HG03060 (cell line): ENCODE measurements around the gene COX7C.
"Not testable (repeated sequence)": the region's sequence is repeated elsewhere in the genome, so short reads cannot be mapped to it uniquely, and the experiment has no call there.

Experiments used
- ATAC-seq: cut with Tn5 transposase; IDR thresholded peaks from one replicate; pipeline ENCODE4 v1.9.1; 2021; ENCODE audit warnings: low read depth, moderate number of reproducible peaks; ENCODE audit not compliant: unreplicated experiment

Gene COX7C

GRCh38 chr5:86660771-86661170 lies 43.0 kb downstream of the COX7C start:
- not testable (repeated sequence) for ATAC-seq

GRCh38 chr5:86664173-86664572 lies 46.4 kb downstream of the COX7C start:
- no peak for ATAC-seq

GRCh38 chr5:86665984-86666760 lies 48.4 kb downstream of the COX7C start:
- ATAC-seq = no peak

GRCh38 chr5:86666981-86667380 lies 49.2 kb downstream of the COX7C start:
- no peak for ATAC-seq
